Neural crest cell (in vitro differentiated cells): ENCODE data around the gene ADAMTS18. TPM values are rescaled to one million over a fixed set of nuclear protein-coding genes. Genes with fewer than 3 reads are reported as not detected.

Experiments
- DNase-seq: peaks from one replicate; pipeline ENCODE4 v3.0.0; 2021; ENCODE audit warnings: low read depth, mixed read lengths, low spot score
- H3K27ac Mint-ChIP-seq: one replicate; pipeline ENCODE4 v1.8.0; 2021; ENCODE audit warnings: mild to moderate bottlenecking, mixed read lengths; ENCODE audit not compliant: unreplicated experiment
- H3K27me3 Mint-ChIP-seq: 2 replicates; pipeline ENCODE4 v1.8.0; 2021; ENCODE audit warnings: low read depth, mild to moderate bottlenecking, mixed read lengths
- H3K36me3 Mint-ChIP-seq: 2 replicates; pipeline ENCODE4 v1.8.0; 2021; ENCODE audit warnings: low read depth, mild to moderate bottlenecking, mixed read lengths
- H3K4me1 Mint-ChIP-seq: 2 replicates; pipeline ENCODE4 v1.8.0; 2021; ENCODE audit warnings: mixed read lengths
- H3K4me3 Mint-ChIP-seq: one replicate; pipeline ENCODE4 v1.8.0; 2021; ENCODE audit warnings: mild to moderate bottlenecking, mixed read lengths
- H3K9me3 Mint-ChIP-seq: 2 replicates; pipeline ENCODE4 v1.8.0; 2021; ENCODE audit warnings: mixed read lengths
- CTCF ChIP-seq: fragments of 200-600 bp; sonication (generic); conservative IDR thresholded peaks from 2 replicates; pipeline ENCODE4 v1.5.0; 2021; ENCODE audit warnings: antibody characterized with exemption, mild to moderate bottlenecking
- total RNA-seq: library from RNA; stranded (reverse); gene quantifications from 2 replicates; pipeline ENCODE4 v1.2.1, GENCODE V29; 2021

The ADAMTS18 gene
- total RNA-seq, 1 donor from 2014 or later: 0.12 TPM

- DNase-seq: no peak
- no peak overlapping the region for H3K4me3 Mint-ChIP-seq
- H3K27ac Mint-ChIP-seq: no peak overlapping the region
- no peak for TF ChIP-seq CTCF
- H3K9me3 Mint-ChIP-seq: no peaks in the 10 kb centered on the region
- no peaks in the 10 kb centered on the region for H3K27me3 Mint-ChIP-seq
- H3K36me3 Mint-ChIP-seq: no peaks in the 10 kb centered on the region
- peaks cover 6% of the 10 kb centered on the region for H3K4me1 Mint-ChIP-seq
These were observed 130.7 kb downstream of the ADAMTS18 start for GRCh38 chr16:77304134-77304533.

- TF ChIP-seq CTCF: no peak
- Mint-ChIP-seq H3K36me3 (no peaks in the 10 kb centered on the region), H3K27me3 (no peaks in the 10 kb centered on the region), H3K4me1 (peaks cover 6% of the 10 kb centered on the region), H3K9me3 (no peaks in the 10 kb centered on the region), H3K4me3 (no peak overlapping the region), H3K27ac (peak overlapping the region; percentile 46)
- DNase-seq: no peak
These were observed 132.2 kb downstream of the ADAMTS18 start for GRCh38 chr16:77302674-77303073.

- no peaks in the 10 kb centered on the region for H3K9me3 Mint-ChIP-seq
- H3K36me3 Mint-ChIP-seq: no peaks in the 10 kb centered on the region
- no peak for TF ChIP-seq CTCF
- H3K27me3 Mint-ChIP-seq: no peaks in the 10 kb centered on the region
- DNase-seq: no peak
- peaks cover 6% of the 10 kb centered on the region for H3K4me1 Mint-ChIP-seq
- H3K27ac Mint-ChIP-seq: no peak overlapping the region
- H3K4me3 Mint-ChIP-seq: no peak overlapping the region
These were observed 132.6 kb downstream of the ADAMTS18 start for GRCh38 chr16:77302249-77302648.

GRCh38 chr16:77300256-77300655, 134.6 kb downstream of the ADAMTS18 start:
- Mint-ChIP-seq H3K9me3 (no peaks in the 10 kb centered on the region), H3K4me1 (peaks cover 6% of the 10 kb centered on the region), H3K27ac (no peak overlapping the region), H3K4me3 (no peak overlapping the region), H3K27me3 (no peaks in the 10 kb centered on the region), H3K36me3 (no peaks in the 10 kb centered on the region)
- TF ChIP-seq CTCF: no peak
- DNase-seq: no peak

GRCh38 chr16:77299395-77299794, 135.4 kb downstream of the ADAMTS18 start:
- TF ChIP-seq CTCF: no peak
- no peaks in the 10 kb centered on the region for H3K27me3 Mint-ChIP-seq
- H3K27ac Mint-ChIP-seq: no peak overlapping the region
- DNase-seq: no peak
- no peaks in the 10 kb centered on the region for H3K36me3 Mint-ChIP-seq
- no peak overlapping the region for H3K4me3 Mint-ChIP-seq
- H3K4me1 Mint-ChIP-seq: peaks cover 6% of the 10 kb centered on the region
- H3K9me3 Mint-ChIP-seq: no peaks in the 10 kb centered on the region
